PC-9 (cell line): ENCODE results near the gene SH3BP4. TPM values are rescaled to one million over a fixed set of nuclear protein-coding genes. Genes with fewer than 3 reads are reported as not detected.

Source experiments
- BruUV-seq: library from RNA; stranded (reverse); fragments of 400-500 nt; replicated peaks from 2 replicates; lab custom pipeline; 2021; lab: Mats Ljungman, UMichigan
- CTCF ChIA-PET: fragments of 300-600 bp; sonication (Branson Sonifier 250); formaldehyde crosslinking; loops from one replicate; lab custom pipeline; 2022; ENCODE audit warnings: antibody characterized with exemption; lab: Charles Lee
- POLR2A ChIA-PET: fragments of 300-600 bp; sonication (Branson Sonifier 250); formaldehyde crosslinking; loops from one replicate; lab custom pipeline; 2022; ENCODE audit warnings: antibody characterized with exemption; ENCODE audit not compliant: unreplicated experiment; lab: Charles Lee
- DNase-seq, 2 experiments: peaks; one replicate each; pipeline versions ENCODE4 v3.0.0 to v3.0.0-alpha.2; 2015 to 2022; ENCODE audit warnings: mixed read lengths in 1 of 2
- H2AFZ ChIP-seq: fragments of 200-600 bp; sonication (generic); 2 replicates; pipeline ENCODE4 v1.8.1; 2017; ENCODE audit warnings: antibody characterized with exemption
- H3F3A ChIP-seq: fragments of 200-600 bp; sonication (generic); 2 replicates; pipeline ENCODE4 v1.8.1; 2017; ENCODE audit warnings: antibody characterized with exemption, mild to moderate bottlenecking, low read depth; ENCODE audit not compliant: insufficient read depth
- H3K27ac ChIP-seq: fragments of 200-600 bp; sonication (generic); 2 replicates; pipeline ENCODE4 v1.6.1; 2016; ENCODE audit warnings: mixed run types
- H3K27me3 ChIP-seq: fragments of 200-600 bp; sonication (generic); 2 replicates; pipeline ENCODE4 v1.6.1; 2016; ENCODE audit warnings: low read depth, mixed run types; ENCODE audit not compliant: insufficient read depth
- H3K36me3 ChIP-seq: fragments of 200-600 bp; sonication (generic); 2 replicates; pipeline ENCODE4 v1.6.1; 2016; ENCODE audit warnings: low read depth, mixed run types
- H3K4me1 ChIP-seq: fragments of 200-600 bp; sonication (generic); replicated peaks from 2 replicates; pipeline ENCODE4 v1.6.1; 2016; ENCODE audit warnings: mixed run types; ENCODE audit not compliant: insufficient read depth
- H3K4me2 ChIP-seq: fragments of 200-600 bp; sonication (generic); 2 replicates; pipeline ENCODE4 v1.6.1; 2017; ENCODE audit warnings: mixed run types
- H3K4me3 ChIP-seq: fragments of 200-600 bp; sonication (generic); 2 replicates; pipeline ENCODE4 v1.6.1; 2016; ENCODE audit warnings: mixed run types
- H3K79me2 ChIP-seq: fragments of 200-600 bp; sonication (generic); 2 replicates; pipeline ENCODE4 v1.6.1; 2017; ENCODE audit warnings: low read depth, mixed run types
- H3K9me2 ChIP-seq: fragments of 200-600 bp; sonication (generic); 2 replicates; pipeline ENCODE4 v1.8.1; 2017; ENCODE audit warnings: mild to moderate bottlenecking; ENCODE audit not compliant: insufficient read depth
- H3K9me3 ChIP-seq: fragments of 200-600 bp; sonication (generic); 2 replicates; pipeline ENCODE4 v1.8.1; 2016; ENCODE audit warnings: low read depth; ENCODE audit not compliant: insufficient read depth
- H4K20me1 ChIP-seq: fragments of 200-600 bp; sonication (generic); 2 replicates; pipeline ENCODE4 v1.8.1; 2017; ENCODE audit not compliant: insufficient read depth
- EZH2 ChIP-seq: fragments of 200-600 bp; sonication (generic); IDR thresholded peaks from 2 replicates; pipeline ENCODE4 v1.8.0; 2017; ENCODE audit warnings: antibody characterized with exemption, low read depth
- intact Hi-C: fragments of 100-400 bp; cut with micrococcal nuclease; formaldehyde crosslinking; loops from one replicate; pipeline ENCODE4 v1.10.0; 2022; ENCODE audit not compliant: unreplicated experiment
- total RNA-seq: library from RNA; stranded (reverse); gene quantifications from 2 replicates; pipeline ENCODE4 v1.2.3, GENCODE V29; 2021
- TF ChIP-seq, protein P1 (sequence below): fragments of 200-600 bp; sonication (generic); conservative IDR thresholded peaks from 2 replicates; pipeline ENCODE4 v1.6.1; 2017; ENCODE audit warnings: mixed run types, antibody characterized with exemption, mild to moderate bottlenecking, moderate library complexity

The SH3BP4 gene
- total RNA-seq, 1 experiment from 2014 or later: 131 TPM

DNA sequence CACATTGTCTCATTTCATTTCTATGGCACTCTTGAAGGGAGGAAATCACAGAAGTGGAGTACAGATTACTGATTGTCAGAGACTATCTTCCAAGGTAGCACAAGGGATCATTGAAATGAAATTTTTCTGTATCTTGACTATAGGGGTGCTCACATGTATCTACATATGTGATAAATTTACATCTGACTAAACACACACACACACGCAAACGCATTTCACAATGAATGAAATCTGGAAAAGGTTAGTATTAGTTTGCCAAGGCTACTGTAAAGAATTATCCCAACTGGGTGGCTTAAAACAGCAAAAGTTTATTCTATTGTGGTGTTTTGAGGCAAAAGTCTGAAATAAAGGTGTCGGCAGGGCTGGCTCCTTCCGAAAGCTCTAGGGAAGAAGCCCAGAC, 144.6 kb downstream of the SH3BP4 start:
- Histone ChIP-seq H3K9me2 (no peaks in the 10 kb centered on the region), H3K4me2 (no peak overlapping the region), H3K4me3 (no peak overlapping the region), H3K9me3 (no peaks in the 10 kb centered on the region), H3K27me3 (no peaks in the 10 kb centered on the region), H3K4me1 (peaks cover 24% of the 10 kb centered on the region), H3K36me3 (no peaks in the 10 kb centered on the region), H3K79me2 (no peaks in the 10 kb centered on the region), H2AFZ (no peak overlapping the region), H4K20me1 (no peaks in the 10 kb centered on the region), H3F3A (peaks cover 22% of the 10 kb centered on the region), H3K27ac (no peak overlapping the region)
- TF ChIP-seq, protein P1, sequence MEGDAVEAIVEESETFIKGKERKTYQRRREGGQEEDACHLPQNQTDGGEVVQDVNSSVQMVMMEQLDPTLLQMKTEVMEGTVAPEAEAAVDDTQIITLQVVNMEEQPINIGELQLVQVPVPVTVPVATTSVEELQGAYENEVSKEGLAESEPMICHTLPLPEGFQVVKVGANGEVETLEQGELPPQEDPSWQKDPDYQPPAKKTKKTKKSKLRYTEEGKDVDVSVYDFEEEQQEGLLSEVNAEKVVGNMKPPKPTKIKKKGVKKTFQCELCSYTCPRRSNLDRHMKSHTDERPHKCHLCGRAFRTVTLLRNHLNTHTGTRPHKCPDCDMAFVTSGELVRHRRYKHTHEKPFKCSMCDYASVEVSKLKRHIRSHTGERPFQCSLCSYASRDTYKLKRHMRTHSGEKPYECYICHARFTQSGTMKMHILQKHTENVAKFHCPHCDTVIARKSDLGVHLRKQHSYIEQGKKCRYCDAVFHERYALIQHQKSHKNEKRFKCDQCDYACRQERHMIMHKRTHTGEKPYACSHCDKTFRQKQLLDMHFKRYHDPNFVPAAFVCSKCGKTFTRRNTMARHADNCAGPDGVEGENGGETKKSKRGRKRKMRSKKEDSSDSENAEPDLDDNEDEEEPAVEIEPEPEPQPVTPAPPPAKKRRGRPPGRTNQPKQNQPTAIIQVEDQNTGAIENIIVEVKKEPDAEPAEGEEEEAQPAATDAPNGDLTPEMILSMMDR: no peak
- no peak for TF ChIP-seq EZH2
- ChIA-PET POLR2A (no interaction called here), CTCF (no interaction called here)
- intact Hi-C loops: no loop called here
- BruUV-seq: no TSS peak
- no peak for DNase-seq

DNA sequence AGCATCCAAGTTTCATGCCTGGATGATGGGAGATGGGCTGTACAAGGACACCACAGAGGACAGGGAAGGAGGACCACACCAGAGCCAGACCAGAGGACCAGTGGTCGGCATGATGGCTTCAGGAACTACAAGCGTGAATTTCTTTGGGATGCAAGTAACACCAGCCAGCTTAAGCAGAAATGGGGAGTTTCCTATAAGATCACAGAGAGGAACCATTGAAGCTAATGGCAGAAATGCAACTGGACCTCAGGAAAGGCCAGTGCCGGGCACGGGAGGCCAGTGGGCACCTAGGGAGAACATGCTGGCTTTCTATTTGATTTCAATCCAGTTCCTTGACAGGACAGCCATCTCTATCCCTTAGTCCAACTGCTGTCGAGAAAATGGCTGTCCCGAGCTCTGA, 145.4 kb downstream of the SH3BP4 start:
- no TSS peak for BruUV-seq
- H3K4me3 ChIP-seq: no peak overlapping the region
- intact Hi-C loops: no loop called here
- CTCF ChIA-PET: no interaction called here
- no peak for TF ChIP-seq EZH2
- TF ChIP-seq, protein P1: no peak
- H3K4me1 ChIP-seq: peaks cover 24% of the 10 kb centered on the region
- no peak overlapping the region for H3K4me2 ChIP-seq
- H3K9me3 ChIP-seq: no peaks in the 10 kb centered on the region
- POLR2A ChIA-PET: interaction anchor here (0.6 kb wide), 1 partner anchor 28 kb away, joined by 6 read pairs; no protein-coding TSS in a partner anchor
- H4K20me1 ChIP-seq: no peaks in the 10 kb centered on the region
- H3K9me2 ChIP-seq: no peaks in the 10 kb centered on the region
- no peak for DNase-seq
- peaks cover 22% of the 10 kb centered on the region for H3F3A ChIP-seq
- H3K27me3 ChIP-seq: no peaks in the 10 kb centered on the region
- H2AFZ ChIP-seq: no peak overlapping the region
- no peaks in the 10 kb centered on the region for H3K36me3 ChIP-seq
- H3K27ac ChIP-seq: no peak overlapping the region
- no peaks in the 10 kb centered on the region for H3K79me2 ChIP-seq

DNA sequence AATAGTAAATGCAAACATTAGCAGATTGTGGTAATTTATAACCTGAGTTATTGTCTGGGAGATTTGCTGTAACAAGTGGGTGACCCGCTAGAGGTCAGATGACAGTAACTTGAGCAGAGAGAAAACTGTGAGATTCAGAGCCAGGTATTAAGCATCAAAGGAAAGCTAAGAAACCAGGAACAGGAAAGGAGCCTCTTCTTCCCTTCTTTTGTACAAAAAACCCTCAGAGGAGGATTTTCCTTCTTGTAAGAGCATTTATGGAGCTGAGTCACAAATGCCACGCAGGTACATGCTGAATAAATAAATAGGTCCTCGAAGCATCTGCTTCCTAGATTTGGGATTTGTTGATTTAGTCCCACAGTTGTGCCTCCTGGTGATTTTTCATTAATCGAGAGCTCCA, 146.5 kb downstream of the SH3BP4 start:
- BruUV-seq: no TSS peak
- H3K36me3 ChIP-seq: no peaks in the 10 kb centered on the region
- peak overlapping the region; percentile 39 for H3K4me2 ChIP-seq
- no peak for TF ChIP-seq EZH2
- TF ChIP-seq, protein P1: no peak
- H3K27ac ChIP-seq: peak overlapping the region; percentile 8; the same call in 1 of the 2 replicates
- peaks cover 22% of the 10 kb centered on the region for H3F3A ChIP-seq
- H3K9me2 ChIP-seq: no peaks in the 10 kb centered on the region
- H2AFZ ChIP-seq: no peak overlapping the region
- POLR2A ChIA-PET: interaction anchor here (0.5 kb wide), 2 partner anchors 118 to 540 kb away, joined by 3 to 5 read pairs; no protein-coding TSS in a partner anchor
- DNase-seq: peak in 1 of 2 experiments; percentile 53
- intact Hi-C loops: loop anchor here (2.0 kb wide), 3 partner anchors 71 to 217 kb away; partner anchors contain the start of gene SH3BP4
- CTCF ChIA-PET: interaction anchor here (0.7 to 1.3 kb wide), 2 partner anchors 9 to 630 kb away, joined by 4 read pairs; no protein-coding TSS in a partner anchor
- no peaks in the 10 kb centered on the region for H3K79me2 ChIP-seq
- H4K20me1 ChIP-seq: no peaks in the 10 kb centered on the region
- H3K9me3 ChIP-seq: no peaks in the 10 kb centered on the region
- H3K4me3 ChIP-seq: no peak overlapping the region
- H3K27me3 ChIP-seq: no peaks in the 10 kb centered on the region
- H3K4me1 ChIP-seq: peaks cover 24% of the 10 kb centered on the region
